HG03159 (cell line): ENCODE results near the gene SRGAP1.
"Not testable (repeated sequence)": the region's sequence is repeated elsewhere in the genome, so short reads cannot be mapped to it uniquely, and the experiment has no call there.

Experiments
- ATAC-seq: cut with Tn5 transposase; IDR thresholded peaks from one replicate; pipeline ENCODE4 v1.9.1; 2021; ENCODE audit warnings: mild to moderate bottlenecking, moderate library complexity; ENCODE audit not compliant: unreplicated experiment

Gene SRGAP1

DNA sequence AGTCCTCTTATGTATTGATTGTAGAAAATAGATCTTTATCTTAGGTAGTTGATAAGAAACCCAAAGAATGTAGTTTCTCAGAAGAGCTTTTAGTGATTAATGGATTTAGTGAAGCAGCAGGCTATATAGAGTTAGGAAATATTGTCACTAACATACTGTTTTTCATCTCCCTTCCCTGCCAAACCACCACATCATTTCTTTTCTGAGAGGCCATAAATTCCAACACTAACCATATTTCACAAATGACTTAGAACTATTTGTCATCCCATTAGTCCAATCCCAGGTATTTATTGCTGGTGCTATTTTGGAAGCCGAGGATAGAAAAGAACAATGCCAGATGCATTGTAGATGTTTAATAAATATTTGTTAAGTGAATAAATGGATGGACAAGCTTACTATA is 191.9 kb downstream of the SRGAP1 start:
- no peak for ATAC-seq

DNA sequence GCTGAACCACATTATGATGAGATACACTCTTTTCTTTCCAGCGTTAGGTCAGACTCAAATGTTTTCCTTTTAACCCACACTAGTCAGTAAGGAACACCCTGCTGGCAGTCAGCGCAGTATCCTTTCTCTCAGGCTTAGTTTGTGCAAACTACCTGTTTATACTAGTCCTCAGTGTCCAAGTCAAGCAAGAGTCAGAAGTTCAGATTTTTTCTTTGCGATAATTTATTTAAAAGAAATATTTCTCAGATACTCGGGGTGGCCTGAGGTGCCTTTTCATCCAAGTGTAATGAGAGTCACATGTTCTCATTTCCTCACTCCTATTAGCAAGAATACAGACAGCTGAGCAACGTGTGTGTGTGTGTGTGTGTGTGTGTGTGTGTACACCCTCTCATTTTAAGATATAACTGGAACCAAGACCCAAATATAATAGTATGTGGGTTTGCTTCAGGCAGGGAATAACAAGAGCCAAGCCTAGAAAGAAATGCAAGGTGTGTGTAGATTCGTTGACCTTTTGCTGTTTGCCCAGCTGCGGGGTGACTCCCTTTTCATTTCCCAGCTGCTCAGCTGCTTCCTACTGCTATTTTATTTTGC is 194.9 kb downstream of the SRGAP1 start:
- ATAC-seq: no peak

DNA sequence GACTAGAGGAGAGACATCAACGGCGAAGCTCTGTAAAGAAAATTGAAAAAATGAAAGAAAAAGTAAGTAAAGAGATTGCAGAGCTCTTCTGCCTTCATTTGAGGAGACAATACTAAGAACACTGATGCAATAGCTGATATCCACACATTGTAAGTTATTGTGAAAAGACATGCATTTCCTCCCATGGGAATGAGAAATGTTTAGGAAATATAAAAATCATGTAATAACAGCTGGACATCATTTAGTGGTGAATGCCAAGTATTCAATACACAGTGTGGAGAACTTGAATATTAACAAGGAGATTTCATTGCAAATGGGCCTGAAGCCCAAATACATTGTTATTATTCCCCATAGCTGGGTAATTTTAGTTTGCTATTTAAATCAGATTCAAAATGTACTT is 198.4 kb downstream of the SRGAP1 start:
- no peak for ATAC-seq

DNA sequence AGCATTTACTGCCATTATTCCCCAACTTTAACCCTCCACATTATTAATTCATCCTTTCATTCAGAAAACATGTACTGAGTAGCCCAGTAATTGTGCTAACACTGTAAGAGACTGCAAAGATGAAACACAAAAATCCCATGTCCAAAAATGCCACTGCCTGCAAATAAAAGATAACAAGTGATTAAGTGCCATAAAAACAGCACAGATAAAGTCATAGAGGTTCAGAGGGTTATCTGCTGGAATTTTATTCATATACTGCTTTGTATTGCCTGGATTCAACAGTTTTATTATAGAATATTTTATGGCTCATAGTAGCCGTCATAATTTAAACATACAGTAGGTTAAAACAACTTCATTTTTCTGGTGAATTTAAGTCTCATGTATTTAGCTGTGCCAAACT is 199.7 kb downstream of the SRGAP1 start:
- ATAC-seq: no peak

DNA sequence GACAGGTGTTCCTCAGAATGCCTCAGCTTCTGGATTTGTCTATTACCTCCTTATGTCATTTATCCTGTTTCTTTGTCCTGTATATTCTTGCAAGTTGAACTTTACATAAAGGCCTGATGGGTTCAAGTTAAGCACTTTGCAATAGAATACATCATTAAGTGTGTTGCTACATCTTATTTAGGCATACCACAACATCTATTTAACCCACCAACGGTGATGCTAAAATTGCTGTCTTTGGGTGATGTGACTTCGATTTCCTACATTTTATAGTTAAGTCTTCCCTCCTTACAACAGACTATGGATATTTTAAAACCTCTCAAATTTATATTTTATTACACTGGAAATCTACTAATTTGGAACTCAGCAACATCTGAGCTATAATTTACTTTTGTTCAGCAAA is 206.6 kb downstream of the SRGAP1 start:
- ATAC-seq: no peak

DNA sequence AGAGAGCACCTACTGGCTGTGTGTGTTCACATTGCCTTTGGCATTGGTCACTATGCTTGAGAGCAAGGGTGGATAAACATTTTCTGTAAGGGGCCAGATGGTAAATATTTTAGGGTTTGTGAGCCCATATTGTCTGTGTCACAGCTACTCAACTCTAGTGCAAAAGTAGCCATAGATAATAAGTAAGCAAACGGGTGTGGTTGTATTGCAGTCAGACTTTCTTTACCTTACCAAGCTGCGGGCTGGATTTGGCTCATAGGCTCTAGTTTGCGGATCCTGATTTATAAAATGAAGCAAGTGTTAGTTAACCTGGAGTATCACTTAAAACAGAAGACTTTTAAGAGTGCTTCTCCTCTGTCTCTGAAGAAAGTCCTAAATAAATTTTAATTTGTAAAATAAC is 208.6 kb downstream of the SRGAP1 start:
- ATAC-seq: no peak

DNA sequence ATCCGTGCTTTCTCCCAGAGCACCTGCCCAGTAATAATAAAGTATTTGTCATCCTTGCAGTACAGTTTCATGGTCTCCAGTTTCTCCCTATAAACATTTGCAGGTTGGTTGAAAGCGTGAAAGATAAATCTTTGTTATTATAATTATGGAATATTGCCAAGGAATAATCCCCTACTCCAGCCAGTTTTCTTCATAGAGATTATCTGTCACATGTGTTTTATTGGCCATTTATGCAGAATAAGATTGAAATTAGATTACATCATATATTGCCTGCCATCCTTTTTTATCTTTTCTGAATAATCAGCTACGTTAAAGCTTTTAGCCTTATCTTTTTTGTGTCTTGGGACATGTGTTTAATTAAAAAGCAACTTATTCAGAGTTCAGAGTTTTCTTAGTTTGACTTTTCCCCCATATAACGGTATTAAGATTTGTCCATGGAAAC is 209.6 kb downstream of the SRGAP1 start:
- no peak for ATAC-seq

DNA sequence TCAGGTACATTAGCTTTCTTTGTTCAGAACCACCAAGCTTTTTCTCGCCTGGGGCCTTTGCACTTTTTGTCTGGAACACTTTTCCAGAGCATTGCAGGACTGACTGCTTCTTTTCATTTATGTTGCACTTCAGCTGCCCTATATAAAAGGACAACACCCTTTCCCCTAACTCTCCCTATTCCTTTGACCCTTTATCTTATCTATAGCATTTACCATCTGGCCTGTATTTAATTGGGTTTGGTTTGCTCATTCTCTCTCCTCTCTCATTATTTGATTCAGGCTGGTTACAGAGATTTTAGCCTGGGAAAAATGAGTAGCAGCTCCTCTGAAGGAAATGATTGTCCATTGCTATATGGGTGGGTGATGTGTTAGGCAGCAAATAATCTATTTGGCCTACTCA is 212.2 kb downstream of the SRGAP1 start:
- no peak for ATAC-seq

DNA sequence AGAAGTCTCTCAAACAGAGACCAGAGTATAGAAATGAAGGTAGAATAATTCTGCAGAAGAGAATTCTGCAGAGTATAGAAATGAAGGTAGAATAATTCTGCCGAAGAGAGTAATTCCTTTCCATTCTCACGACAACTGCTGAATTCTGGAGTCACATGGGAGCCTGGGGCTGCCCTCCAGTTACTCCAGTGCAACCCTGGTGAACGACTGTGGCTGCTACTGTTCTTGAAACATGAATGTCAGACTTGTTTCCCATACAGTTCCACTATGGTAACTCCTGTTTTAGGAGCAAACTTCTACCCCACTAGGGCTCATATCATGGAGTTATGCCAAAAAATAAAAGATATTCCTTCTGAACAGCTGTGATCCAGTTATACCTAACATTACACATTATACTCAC is 213.2 kb downstream of the SRGAP1 start:
- no peak for ATAC-seq

DNA sequence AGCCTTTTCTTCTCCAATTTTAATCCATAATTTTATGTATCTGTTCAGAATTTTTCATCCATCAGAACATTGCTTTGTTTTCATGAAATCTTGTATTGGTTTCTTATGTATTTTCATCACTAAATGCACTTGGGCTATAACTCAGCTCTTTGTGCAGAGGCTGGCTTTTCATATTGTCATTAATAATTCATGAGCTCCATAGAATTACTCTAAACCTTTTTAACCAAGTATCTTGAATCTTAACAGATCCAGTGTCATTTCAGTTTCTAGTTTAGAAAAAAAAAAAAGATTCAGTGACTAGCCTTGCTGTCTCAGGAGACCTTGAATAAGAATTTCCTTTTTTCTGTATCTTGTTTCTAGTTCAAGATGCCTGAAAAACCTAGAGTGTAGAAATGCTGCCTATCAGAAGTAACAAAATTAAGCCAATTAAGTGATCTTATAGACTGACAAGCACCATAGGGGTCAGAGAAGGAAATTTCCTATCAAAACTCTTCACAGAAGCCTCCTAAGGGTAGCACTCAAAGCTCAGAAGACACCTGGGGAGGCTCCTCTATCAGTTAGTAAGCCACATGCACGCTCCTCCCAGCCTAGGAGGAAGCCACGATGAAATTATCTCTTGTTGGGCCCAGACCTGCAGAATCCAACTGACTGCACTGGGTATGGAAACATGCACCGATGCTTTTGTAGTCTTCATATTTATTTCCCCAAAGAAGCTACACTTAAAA is 214.2 kb downstream of the SRGAP1 start:
- no peak for ATAC-seq

DNA sequence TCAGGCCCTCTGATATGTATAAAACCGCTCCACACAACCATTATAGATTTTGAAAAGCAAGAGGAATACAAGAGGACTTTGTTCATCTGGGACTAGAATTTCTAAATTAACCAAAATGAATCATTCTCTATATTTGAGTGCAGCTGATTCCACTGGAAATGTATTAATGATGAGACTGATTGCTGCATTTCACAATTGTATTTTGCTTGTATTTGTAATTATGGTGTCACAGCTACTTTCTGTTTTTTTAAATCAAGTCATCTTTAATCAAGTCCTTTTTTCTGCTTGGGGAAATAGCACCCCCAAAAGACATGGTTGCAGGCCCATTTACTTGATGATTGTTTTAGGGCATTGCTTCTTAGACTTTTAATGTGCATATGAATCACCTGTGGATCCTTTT is 215.2 kb downstream of the SRGAP1 start:
- ATAC-seq: no peak

DNA sequence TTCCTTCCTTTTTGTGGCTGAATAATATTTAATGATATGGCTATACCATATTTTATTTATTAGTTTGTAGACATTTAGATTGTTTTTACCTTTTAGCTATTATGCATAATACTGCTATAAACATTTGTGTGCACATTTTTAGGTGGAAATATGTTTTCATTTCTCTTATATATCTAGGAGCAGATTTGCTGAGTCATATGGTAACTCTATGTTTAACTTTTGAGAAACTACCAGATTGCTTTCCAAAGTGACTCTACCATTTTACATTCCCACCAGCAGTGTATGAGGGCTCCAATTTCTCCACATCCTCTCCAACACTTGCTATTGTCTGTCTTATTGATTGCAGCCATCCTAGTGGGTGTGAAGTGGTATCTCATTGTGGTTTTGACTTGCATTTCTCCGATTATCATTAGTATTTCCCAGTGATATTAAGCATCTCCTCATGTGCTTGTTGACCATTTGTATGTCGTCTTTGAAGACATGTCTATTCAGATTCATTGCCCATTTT is 217.4 kb downstream of the SRGAP1 start:
- no peak for ATAC-seq

DNA sequence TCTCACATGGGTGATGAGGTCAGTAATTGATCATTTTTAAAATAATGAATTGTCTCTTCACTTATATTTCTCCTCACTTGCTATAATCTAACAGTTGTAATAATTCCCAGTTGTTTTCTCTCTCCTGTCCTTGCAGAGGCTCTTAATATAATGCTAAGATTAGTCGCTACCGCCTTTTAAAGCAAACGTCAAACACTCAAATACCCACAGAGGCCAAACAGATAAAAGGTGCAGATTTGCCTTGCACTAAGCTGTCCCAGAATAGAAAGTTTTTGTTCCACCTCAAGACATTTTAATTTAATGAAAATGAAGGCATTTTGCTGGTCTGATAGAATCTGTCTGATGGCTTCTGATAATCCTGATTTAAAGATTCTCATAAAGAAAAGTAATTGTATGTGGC is 218.6 kb downstream of the SRGAP1 start:
- no peak for ATAC-seq

DNA sequence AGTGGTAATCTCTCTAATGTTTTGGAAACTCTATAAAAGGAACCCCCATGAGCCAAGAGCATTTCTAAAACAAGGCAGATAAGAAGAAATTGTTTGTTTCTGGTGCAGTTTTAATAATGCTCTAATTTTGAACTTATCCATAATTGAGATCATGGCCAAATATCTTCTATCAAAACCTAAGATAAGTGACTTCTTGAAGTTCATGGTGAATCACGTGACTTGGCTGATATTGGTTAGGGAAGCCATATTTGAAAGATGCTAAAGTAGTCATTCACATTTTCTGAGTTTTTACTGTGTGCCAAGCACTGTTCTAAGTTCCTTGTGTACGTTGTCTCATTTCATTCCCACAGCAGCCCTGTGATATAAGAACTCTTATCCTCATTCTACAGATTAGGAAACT is 219.7 kb downstream of the SRGAP1 start:
- ATAC-seq: no peak

DNA sequence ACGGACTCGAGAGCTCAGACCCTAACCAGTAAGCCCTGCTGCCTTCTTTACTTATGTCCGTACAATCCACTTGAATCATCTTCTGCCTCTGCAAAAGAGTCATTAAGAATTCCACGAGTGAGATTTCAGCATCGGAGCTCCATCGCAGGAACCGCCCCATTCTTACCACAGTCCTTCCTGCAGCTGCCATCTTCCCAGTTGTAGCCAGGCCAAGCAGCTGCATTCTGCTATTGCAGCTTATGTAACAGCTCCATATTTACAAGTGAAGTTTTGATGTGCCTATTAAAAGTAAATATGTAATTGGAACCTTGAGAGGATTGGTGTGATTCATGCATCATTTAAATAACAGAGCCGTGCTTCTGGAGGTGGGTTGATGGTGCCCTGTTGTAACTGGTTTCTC is 220.2 kb downstream of the SRGAP1 start:
- no peak for ATAC-seq

DNA sequence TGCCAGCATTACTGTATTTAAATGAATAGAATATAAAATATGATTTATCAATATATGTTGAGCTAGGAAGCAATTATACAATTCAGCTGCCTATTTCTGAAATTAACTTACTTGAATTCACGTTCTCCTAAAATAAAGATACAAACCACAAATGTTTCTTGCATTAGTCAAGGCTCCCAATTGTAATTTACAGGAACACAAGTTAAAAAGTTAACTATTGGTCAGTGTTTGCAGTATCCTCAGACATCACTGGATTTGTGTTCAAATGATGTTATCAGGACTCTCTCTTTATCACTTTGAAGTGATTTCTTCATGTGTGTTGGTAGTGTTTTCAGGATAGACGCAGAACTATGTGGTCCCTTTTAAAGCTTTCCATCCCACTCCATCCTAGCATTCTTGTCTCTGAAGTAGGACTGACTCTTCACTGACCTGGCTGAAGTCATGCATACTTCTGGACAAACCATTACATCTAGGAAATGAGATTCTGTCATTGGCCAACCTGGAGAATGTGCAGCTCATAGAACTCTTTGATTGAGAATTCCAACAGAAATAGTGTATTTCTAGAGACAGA is 221.5 kb downstream of the SRGAP1 start:
- ATAC-seq: no peak

DNA sequence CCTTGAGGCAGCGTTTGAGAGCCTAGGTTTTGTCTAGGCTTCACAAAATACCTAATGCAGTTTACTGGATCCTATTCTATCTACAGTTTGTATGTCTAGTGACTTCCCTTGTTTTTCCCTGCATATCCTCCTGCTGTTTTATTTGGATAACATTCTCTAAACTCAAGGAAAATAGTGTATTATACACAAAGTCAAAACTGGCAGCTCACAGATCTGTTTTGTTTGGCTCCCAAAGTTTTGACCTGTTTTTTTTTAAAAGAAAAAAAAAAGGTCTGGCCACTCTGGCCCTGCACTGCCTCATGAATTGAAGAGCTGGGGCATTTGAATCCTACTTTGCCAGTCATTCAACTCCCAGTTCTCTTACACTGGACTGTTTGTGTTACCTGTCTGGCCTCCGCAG is 222.3 kb downstream of the SRGAP1 start:
- ATAC-seq: no peak

DNA sequence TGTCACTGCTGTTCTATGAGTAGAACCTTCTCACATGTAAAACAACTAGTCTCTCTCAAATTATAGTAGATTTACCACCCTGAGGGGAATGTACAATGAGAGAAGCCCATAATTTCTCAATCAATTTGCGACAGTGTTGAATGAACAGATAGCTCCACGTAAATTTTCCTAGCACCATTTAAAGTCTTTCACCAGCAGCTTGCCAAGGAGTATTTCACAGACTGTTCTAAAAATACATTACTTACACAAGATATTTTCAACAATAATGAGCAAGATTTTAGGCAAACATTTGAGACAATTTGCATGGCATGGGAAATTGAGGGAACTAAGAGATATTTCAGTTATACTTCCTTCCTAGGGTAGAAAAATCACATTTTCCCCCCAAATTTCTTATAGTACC is 226.0 kb downstream of the SRGAP1 start:
- ATAC-seq: no peak

DNA sequence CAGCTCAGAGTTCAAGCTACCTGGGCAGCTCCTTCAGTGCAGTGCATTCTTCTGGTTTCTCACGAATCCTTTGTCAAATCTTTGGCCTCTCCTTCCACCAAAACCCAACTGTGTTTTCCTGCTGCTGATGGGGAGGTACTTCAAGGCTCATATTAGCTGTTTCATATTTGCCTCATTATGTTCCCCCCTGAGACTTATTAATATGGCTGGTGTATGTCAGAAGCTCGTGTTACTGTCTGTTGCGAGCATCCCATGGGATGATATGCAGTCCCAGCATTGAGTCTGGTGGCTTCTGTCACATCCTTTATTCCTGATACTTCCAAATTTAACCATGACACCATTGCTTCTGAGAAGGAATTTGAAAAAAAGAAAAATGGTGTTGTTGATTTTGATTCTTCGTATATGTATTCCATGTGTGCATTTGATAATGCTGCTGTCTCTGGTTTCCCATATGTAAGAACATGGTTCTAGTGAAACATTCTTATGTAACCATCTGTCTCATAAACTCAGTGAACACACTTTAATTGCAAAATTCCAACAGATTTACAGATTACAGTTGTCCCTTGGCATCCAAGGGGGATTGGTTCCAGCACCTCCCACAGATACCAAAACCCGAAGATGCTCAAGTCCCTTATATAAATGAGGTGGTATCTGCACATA is 228.5 kb downstream of the SRGAP1 start:
- no peak for ATAC-seq

DNA sequence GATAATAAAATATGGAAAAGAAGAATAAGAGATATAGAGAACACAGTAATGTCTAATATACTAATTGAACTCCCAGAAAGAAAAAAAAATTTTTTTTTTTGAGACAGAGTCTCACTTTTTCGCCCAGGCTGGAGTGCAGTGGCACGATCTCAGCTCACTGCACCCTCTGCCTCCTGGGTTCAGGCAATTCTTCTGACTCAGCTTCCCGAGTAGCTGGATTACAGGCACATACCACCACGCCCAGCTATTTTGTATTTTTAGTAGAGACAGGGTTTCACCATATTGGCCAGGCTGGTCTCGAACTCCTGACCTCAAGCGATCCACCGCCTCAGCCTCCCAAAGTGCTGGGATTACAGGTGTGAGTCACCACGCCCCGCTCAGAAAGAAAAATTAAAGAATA is 232.1 kb downstream of the SRGAP1 start:
- not testable (repeated sequence) for ATAC-seq

DNA sequence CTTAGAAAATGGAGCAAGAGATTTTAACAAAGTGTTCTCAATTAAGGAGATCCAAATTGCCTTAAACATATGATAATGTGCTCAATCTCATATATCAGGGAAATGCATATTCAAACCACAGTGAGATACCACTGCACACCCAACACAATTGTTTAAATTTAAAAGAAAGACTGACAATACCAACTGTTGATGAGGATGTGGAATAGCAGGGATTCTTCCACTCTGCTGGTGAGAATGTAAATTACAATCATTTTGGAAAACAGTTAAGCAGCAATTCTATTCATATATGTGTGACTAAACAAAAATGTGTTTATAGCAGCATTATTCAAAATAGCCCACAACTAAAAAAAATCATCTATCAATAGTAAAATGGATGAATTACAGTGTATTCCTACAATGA is 233.4 kb downstream of the SRGAP1 start:
- no peak for ATAC-seq
